DMS153 treated with DMSO at 0.1 percent for 48 hours (cell line): ENCODE measurements around the gene C1orf198.
A peak's percentile ranks its signal among the peaks of the same experiment; 100 is the strongest.

Experiments used
- DNase-seq: peaks from one replicate; lab custom pipeline; 2025; ENCODE audit not compliant: unreplicated experiment; lab: John Stamatoyannopoulos, UW

C1orf198 gene

GRCh38 chr1:230867903-230868735, at the start of gene C1orf198:
Gene C1orf198, minus strand, starts transcription at chr1:230868521. Its CDS starts 9 bp downstream, at chr1:230868512.
- DNase-seq = peak; percentile 60

GRCh38 chr1:230917284-230918135, 49.2 kb upstream of the C1orf198 start:
- peak; percentile 46 for DNase-seq

GRCh38 chr1:230916587-230917283, 48.4 kb upstream of the C1orf198 start:
- no peak for DNase-seq

- no peak for DNase-seq
Measured at GRCh38 chr1:230915078-230915477, 46.8 kb upstream of the C1orf198 start.

- no peak for DNase-seq
Measured at GRCh38 chr1:230913496-230913895, 45.2 kb upstream of the C1orf198 start.

GRCh38 chr1:230910755-230911117, 42.4 kb upstream of the C1orf198 start:
- DNase-seq = no peak

GRCh38 chr1:230909974-230910754, 41.8 kb upstream of the C1orf198 start:
- no peak for DNase-seq

GRCh38 chr1:230907472-230908205, 39.3 kb upstream of the C1orf198 start:
- no peak for DNase-seq

- no peak for DNase-seq
Measured at GRCh38 chr1:230906226-230906625, 37.9 kb upstream of the C1orf198 start.

- no peak for DNase-seq
Measured at GRCh38 chr1:230905733-230906132, 37.4 kb upstream of the C1orf198 start.

GRCh38 chr1:230902349-230902923, 34.1 kb upstream of the C1orf198 start:
- no peak for DNase-seq

- no peak for DNase-seq
Measured at GRCh38 chr1:230901671-230902070, 33.4 kb upstream of the C1orf198 start.

GRCh38 chr1:230900984-230901383, 32.7 kb upstream of the C1orf198 start:
- DNase-seq = no peak

GRCh38 chr1:230899841-230900251, 31.5 kb upstream of the C1orf198 start:
- no peak for DNase-seq

GRCh38 chr1:230898748-230899147, 30.4 kb upstream of the C1orf198 start:
- DNase-seq = no peak

- DNase-seq = no peak
Measured at GRCh38 chr1:230898144-230898543, 29.8 kb upstream of the C1orf198 start.

GRCh38 chr1:230896779-230897178, 28.5 kb upstream of the C1orf198 start:
- no peak for DNase-seq

- DNase-seq = no peak
Measured at GRCh38 chr1:230895452-230895851, 27.1 kb upstream of the C1orf198 start.

GRCh38 chr1:230894664-230895063, 26.3 kb upstream of the C1orf198 start:
- DNase-seq = no peak

- DNase-seq = no peak
Measured at GRCh38 chr1:230894032-230894431, 25.7 kb upstream of the C1orf198 start.
